PC-3 (cell line): ENCODE results near the gene ADPRHL1.

ENCODE experiments used
- EZH2 ChIP-seq: fragments of 300-600 bp; sonication (generic); IDR thresholded peaks from one replicate; pipeline ENCODE4 v1.6.1; 2017; ENCODE audit warnings: antibody characterized with exemption, mild to moderate bottlenecking, low read length; ENCODE audit not compliant: unreplicated experiment
- EZH2phosphoT487 ChIP-seq: fragments of 300-600 bp; sonication (generic); IDR thresholded peaks from 2 replicates; pipeline ENCODE4 v1.6.1; 2018; ENCODE audit warnings: mild to moderate bottlenecking, antibody characterized with exemption, low read length, borderline replicate concordance
- TF ChIP-seq, protein P1 (sequence below): fragments of 300-600 bp; sonication (generic); conservative IDR thresholded peaks from 2 replicates; pipeline ENCODE4 v1.5.1; 2017; ENCODE audit warnings: antibody characterized with exemption, low read depth, mild to moderate bottlenecking, low read length

GRCh38 chr13:113426591-113426986 is 26.7 kb downstream of the ADPRHL1 start:
- TF ChIP-seq, protein P1, sequence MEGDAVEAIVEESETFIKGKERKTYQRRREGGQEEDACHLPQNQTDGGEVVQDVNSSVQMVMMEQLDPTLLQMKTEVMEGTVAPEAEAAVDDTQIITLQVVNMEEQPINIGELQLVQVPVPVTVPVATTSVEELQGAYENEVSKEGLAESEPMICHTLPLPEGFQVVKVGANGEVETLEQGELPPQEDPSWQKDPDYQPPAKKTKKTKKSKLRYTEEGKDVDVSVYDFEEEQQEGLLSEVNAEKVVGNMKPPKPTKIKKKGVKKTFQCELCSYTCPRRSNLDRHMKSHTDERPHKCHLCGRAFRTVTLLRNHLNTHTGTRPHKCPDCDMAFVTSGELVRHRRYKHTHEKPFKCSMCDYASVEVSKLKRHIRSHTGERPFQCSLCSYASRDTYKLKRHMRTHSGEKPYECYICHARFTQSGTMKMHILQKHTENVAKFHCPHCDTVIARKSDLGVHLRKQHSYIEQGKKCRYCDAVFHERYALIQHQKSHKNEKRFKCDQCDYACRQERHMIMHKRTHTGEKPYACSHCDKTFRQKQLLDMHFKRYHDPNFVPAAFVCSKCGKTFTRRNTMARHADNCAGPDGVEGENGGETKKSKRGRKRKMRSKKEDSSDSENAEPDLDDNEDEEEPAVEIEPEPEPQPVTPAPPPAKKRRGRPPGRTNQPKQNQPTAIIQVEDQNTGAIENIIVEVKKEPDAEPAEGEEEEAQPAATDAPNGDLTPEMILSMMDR = no peak
- TF ChIP-seq EZH2 (no peak), EZH2phosphoT487 (no peak)
